GM19324 (cell line): ENCODE measurements around the gene CCDC34.
"Not testable (repeated sequence)": the region's sequence is repeated elsewhere in the genome, so short reads cannot be mapped to it uniquely, and the experiment has no call there.

ENCODE experiments used
- ATAC-seq: cut with Tn5 transposase; IDR thresholded peaks from one replicate; pipeline ENCODE4 v1.9.1; 2021; ENCODE audit warnings: mild to moderate bottlenecking, moderate library complexity; ENCODE audit not compliant: unreplicated experiment, low FRiP score

CCDC34 gene

GRCh38 chr11:27367881-27368280 is 4.9 kb upstream of the CCDC34 start:
- ATAC-seq = no peak

DNA sequence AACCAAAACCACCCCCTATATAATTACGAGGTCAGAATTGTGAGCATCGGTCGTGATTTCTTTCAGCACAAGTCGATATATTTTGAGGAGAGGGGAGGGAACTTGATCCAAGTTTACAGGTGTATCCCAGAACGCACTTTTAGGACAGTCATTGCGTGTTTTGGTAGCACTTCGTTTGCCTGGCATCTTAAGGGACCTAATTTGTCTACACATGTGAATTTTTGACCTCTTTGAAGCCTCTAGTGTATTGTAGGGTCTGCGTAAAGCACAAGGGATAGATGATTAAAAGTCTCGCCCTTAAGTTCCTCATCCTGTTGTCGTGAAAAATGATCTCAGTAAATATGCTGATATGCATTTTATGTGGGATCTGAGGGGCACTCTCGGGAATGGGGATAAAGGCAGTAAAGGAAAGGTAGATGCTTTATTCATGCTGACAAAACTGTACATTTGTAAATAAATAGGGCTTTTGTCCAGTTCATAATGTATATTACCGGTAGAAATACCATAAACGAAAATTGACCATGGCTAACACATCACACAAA is 632 bp upstream of the CCDC34 start:
- ATAC-seq = no peak

DNA sequence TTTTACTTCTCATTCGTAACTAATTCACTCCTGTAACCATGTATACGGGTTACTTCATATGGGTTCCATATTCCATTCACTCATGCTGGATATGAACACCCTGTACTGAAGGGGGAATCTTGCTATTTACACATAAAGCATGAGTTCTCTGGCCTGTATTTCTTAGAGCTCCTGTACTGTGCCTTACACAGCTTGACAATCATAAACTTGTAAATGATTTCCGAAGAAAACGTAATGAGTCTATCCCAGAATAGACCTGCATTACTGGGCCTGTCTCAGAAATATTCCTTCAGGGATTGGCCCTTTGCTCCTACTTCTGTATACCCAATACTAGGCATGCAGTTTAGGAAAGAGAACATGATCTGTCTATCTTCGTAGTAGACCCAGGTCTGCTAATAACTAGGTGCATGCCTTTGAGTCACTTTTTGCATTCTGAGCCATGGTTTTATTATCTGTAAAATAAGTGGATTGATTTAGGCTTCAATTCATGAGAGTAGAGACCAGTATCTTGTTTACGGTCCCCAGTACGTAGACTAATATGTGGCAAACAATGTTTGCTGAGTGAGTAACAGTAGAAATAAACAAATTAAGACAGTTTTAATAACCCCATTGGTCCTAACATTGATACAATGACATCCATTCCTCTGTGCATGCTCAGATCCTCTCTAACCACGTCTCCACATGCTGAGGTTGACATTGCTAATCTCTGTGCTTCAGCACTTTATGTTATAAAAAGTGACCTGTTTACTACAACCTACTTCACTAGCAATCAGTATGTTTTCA is 1.2 kb downstream of the CCDC34 start:
- no peak for ATAC-seq

DNA sequence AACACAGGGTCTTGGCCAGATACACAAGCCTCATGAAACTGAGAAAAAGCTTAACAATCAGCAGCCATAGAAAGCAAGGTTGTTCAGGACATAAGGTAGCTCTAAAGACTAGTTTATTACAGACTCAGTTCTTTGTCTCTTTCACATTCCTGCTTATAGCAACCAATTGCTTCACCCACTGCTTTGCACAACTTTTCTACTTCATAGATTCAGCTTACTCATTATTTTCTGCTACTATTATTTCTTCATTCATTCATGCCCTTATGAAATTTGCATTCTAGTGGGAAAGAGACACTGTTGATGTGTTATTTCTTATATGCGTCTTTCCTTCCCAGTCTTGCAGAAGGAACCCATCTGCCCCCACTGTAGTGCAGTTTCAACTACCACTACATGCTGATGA is 4.7 kb downstream of the CCDC34 start:
- ATAC-seq = no peak

- no peak for ATAC-seq
Measured at GRCh38 chr11:27357250-27357649, 5.8 kb downstream of the CCDC34 start.

GRCh38 chr11:27356624-27357222 is 6.3 kb downstream of the CCDC34 start:
- ATAC-seq = no peak

- ATAC-seq = no peak
Measured at GRCh38 chr11:27355575-27356104, 7.4 kb downstream of the CCDC34 start.

DNA sequence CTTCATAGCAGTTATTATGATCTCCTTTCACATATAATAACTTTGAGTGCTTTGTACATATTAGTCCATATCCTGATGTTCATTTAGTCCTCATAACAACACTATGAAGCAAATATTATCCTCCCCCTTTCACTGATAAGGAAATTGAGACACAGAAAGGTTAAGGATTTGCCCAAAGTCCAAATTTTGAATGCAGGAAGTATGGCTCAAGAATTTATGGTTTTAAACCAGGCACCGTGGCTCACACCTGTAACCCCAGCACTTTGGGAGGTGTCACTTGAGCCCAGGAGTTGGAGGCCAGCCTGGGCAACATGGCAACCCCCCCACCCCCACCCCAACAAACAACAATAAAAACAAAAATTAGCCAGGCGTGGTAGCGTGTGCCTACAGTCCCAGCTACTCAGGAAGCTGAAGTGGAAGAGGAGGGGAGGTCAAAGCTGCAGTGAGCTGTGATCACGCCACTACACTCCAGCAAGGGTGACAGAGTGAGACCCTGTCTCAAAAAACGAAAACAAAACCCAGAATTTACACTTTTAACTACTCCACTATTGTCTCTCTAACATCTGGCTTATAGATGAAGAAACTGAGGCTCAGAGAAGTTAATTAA is 8.6 kb downstream of the CCDC34 start:
- no peak for ATAC-seq

GRCh38 chr11:27353593-27354358 is 9.2 kb downstream of the CCDC34 start:
- ATAC-seq = no peak

- ATAC-seq = no peak
Measured at GRCh38 chr11:27352781-27353180, 10.2 kb downstream of the CCDC34 start.

GRCh38 chr11:27350511-27350910 is 12.5 kb downstream of the CCDC34 start:
- no peak for ATAC-seq

DNA sequence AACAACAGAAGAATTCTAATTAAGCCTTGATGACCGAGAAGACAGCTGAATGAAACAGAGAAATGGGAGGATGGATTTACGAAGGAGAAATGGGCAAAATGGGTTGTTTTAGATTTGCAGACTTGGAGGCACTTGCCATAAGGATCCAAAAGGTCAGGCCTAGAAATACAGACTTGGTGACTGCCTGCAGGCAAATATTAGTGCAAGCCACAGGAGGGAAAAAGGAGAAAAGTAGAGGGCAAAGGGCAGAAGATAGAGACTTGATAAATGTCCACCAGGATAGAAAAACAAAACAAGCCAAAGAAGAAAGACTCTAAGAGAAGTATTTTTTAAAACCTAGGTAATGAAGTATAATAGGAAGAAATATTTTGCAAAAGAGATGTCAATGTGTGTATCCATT is 13.1 kb downstream of the CCDC34 start:
- no peak for ATAC-seq

- ATAC-seq = no peak
Measured at GRCh38 chr11:27348340-27348873, 14.6 kb downstream of the CCDC34 start.

GRCh38 chr11:27347359-27348339 is 15.4 kb downstream of the CCDC34 start:
- no peak for ATAC-seq

DNA sequence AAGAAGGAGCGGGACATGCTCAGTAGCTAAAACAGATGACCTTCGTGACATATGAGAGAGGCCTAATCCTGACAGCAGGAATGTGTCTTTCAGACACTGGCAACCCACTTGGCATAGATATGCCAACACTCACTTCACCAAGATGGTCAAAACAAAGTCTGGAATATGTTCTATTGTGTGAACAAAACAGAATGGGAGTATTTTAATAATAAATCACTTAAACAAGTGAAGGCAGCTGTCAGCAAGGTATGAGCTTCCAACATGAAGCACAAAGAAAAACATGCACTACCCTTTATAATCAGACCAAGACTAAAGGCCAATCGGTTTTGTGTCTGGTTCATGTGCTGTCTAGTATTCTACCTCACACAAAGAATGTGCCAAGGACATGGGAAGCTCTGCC is 23.1 kb downstream of the CCDC34 start:
- no peak for ATAC-seq

DNA sequence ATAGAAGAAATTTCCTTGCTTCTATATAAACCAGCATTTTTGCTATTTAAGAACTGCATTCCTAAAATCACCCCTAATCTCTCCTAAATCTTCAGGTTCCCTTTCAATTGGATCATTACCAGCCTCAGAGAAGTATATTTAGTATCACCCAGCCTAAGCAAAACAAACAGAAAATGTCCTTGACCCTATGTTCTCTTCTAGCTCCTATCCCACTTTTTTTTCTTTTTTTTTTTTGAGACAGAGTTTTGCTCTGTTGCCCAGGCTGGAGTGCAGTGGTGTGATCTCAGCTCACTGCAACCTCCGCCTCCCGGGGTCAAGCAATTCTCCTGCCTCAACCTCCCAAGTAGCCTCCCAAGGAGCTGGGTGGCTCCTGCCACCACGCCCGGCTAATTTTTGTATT is 28.3 kb downstream of the CCDC34 start:
- ATAC-seq = not testable (repeated sequence)

DNA sequence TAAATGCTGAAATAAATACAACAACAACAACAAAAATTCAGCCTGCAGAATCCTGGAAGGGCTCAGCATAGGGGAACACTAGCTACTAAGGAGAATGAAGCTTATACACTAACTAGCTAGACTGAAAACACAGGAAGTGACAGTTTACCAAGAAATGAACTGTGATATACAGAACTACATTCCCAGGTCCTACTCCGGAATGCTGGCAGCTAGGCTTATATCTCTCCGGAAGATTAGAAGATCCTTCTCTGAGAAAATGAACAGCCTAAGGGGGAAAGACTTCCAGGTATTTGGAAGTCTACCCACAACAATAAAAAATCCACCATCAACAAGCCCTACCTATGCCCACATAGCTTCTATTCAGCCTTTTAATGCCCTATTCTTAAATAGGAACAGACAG is 31.0 kb downstream of the CCDC34 start:
- no peak for ATAC-seq

GRCh38 chr11:27330633-27331270 is 32.3 kb downstream of the CCDC34 start:
- ATAC-seq = no peak
